Panc1 (cell line): ENCODE results near the gene ZFAND2A.

Experiments used
- CTCF ChIP-seq: fragments of 450-650 bp; IDR thresholded peaks from 2 replicates; pipeline ENCODE4 v1.5.1; 2017; ENCODE audit warnings: mild to moderate bottlenecking
- POLR2AphosphoS5 ChIP-seq: IDR thresholded peaks from 2 replicates; pipeline ENCODE4 v1.6.1; 2012; ENCODE audit warnings: mild to moderate bottlenecking, low read depth, low read length, moderate library complexity

- no peak for TF ChIP-seq CTCF
- TF ChIP-seq POLR2AphosphoS5, result no peak
Observed at GRCh38 chr7:1112109-1112508, 47.9 kb downstream of the ZFAND2A start.
